Liver (tissue), 3 donors: ENCODE results near the gene ABCA13.

ENCODE experiments used
- CTCF ChIP-seq: fragments of 150-350 bp; IDR thresholded peaks from 2 replicates; pipeline ENCODE4 v1.5.1; 2017; ENCODE audit warnings: improper control_type of control experiment, low read depth, low read length; ENCODE audit not compliant: missing input control
- FOXA1 ChIP-seq: IDR thresholded peaks from 2 replicates; pipeline ENCODE4 v1.6.1; 2016; ENCODE audit warnings: antibody characterized with exemption
- GABPA ChIP-seq, 2 donors: IDR thresholded peaks in 1 of 2; conservative IDR thresholded peaks in 1 of 2; 2 replicates each; pipeline ENCODE4 v1.6.1; 2016; ENCODE audit warnings: antibody characterized with exemption in 2 of 2, mild to moderate bottlenecking in 1 of 2, moderate library complexity in 1 of 2
- JUND ChIP-seq, 2 donors: IDR thresholded peaks; 2 replicates each; pipeline ENCODE4 v1.6.1; 2016; ENCODE audit warnings: antibody characterized with exemption in 2 of 2
- MAX ChIP-seq: IDR thresholded peaks from 2 replicates; pipeline ENCODE4 v1.6.1; 2016; ENCODE audit warnings: antibody characterized with exemption
- NR2F2 ChIP-seq: IDR thresholded peaks from 2 replicates; pipeline ENCODE4 v1.6.1; 2016; ENCODE audit warnings: antibody characterized with exemption
- RAD21 ChIP-seq, 2 donors: IDR thresholded peaks; 2 replicates each; pipeline ENCODE4 v1.6.1; 2016; ENCODE audit warnings: antibody characterized with exemption in 2 of 2, mild to moderate bottlenecking in 2 of 2
- REST ChIP-seq: IDR thresholded peaks from 2 replicates; pipeline ENCODE4 v1.6.1; 2016; ENCODE audit warnings: antibody characterized with exemption, mild to moderate bottlenecking
- SP1 ChIP-seq: IDR thresholded peaks from 2 replicates; pipeline ENCODE4 v1.6.1; 2018; ENCODE audit warnings: antibody characterized with exemption, mild to moderate bottlenecking
- TAF1 ChIP-seq: conservative IDR thresholded peaks from 2 replicates; pipeline ENCODE4 v1.6.1; 2016; ENCODE audit warnings: antibody characterized with exemption, mild to moderate bottlenecking
- donor health status: healthy.
- donor health status: healthy.

- no peak for TF ChIP-seq CTCF
- TF ChIP-seq RAD21 (IDR thresholded peaks at IDR 0.05) = no peak
- no peak for TF ChIP-seq TAF1
- TF ChIP-seq JUND (IDR thresholded peaks at IDR 0.05) = no peak
- no peak for TF ChIP-seq GABPA (IDR thresholded peaks at IDR 0.05 in 1 of 2, conservative IDR thresholded peaks at IDR 0.05 in 1 of 2)
- TF ChIP-seq REST = no peak
- TF ChIP-seq NR2F2 = no peak
- TF ChIP-seq SP1 = no peak
- TF ChIP-seq MAX = no peak
- TF ChIP-seq FOXA1 = no peak
Observed at GRCh38 chr7:48171202-48171601, at the start of gene ABCA13.
